Measurements from ENCODE around the gene FOXP1. TPM values are rescaled to one million over a fixed set of nuclear protein-coding genes. Genes with fewer than 3 reads are reported as not detected.

The FOXP1 gene
- total and polyA plus RNA-seq, 9 of the 15 experiments (the other 6 are each of a cell fraction or from before 2014, with no cell fraction given): 7.7 to 34.5 (median 13.7) TPM

DNA sequence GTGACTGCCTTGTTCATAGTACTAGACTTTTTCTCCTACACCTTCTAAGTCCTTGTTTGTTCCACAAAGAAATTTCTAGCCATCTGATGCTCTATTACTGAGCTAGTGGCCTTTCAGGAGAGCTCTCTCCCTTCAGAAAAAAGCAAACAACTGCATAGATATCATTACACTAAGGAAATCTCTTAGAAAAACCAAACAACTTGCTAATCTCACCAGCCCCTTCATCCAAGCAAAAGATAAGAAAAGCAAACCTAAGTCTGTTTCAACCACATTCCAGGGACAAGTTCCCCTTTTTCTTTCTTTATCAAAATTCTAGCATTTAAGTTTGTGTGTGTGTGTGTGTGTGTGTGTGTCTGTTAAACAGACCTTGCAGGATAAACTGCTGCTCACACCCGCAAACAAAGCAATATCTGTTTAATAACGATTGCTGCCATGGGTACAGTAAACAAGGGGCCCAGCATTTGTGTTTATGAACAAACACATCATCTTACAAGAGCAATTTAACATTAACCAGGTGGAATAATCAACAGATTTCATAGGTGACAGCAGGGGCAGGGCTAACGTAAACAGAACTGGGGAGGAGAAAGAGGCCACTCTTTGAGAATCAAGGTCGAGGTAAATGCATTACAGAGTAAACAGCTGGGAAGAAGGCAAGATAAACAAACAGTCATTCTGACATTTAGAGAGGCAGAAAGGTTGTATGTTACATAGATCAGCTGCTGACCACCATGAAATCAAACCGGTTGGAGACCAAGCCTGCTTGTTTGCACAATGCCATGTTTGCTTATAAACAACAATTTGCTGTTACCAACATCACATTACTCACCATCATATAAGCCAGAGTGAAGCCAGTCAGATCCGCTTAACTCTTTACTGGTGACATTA lies 375.1 kb downstream of the FOXP1 start (continued):
- 0 out of 2 replicates have a peak, but pooled peaks have one; percentile 29 for TF ChIP-seq SMARCA5 (IDR thresholded peaks at IDR 0.05)
- TF ChIP-seq KDM5B (IDR thresholded peaks at IDR 0.05; ENCODE audit: insufficient replicate concordance, low read depth, low read length): no peak
- TF ChIP-seq KLF13 (tag; IDR thresholded peaks at IDR 0.05; ENCODE audit: borderline replicate concordance, low read depth): no peak
- TF ChIP-seq ILF3 (IDR thresholded peaks at IDR 0.05; ENCODE audit: borderline replicate concordance): no peak
- no peak for TF ChIP-seq USF2 (CRISPR knock-in tag; IDR thresholded peaks at IDR 0.05)
- TF ChIP-seq USF1 (CRISPR knock-in tag; IDR thresholded peaks at IDR 0.05): no peak
- TF ChIP-seq DPF2 (IDR thresholded peaks at IDR 0.05): peak; percentile 87
- no peak; a peak in 1 of 4 replicates for TF ChIP-seq ZNF639 (CRISPR knock-in tag; conservative IDR thresholded peaks at IDR 0.05 in 1 of 2, IDR thresholded peaks at IDR 0.05 in 1 of 2)
- TF ChIP-seq NCOA4 (IDR thresholded peaks at IDR 0.05; ENCODE audit: partially characterized antibody): no peak
- peak; percentile 35 for TF ChIP-seq CXXC5 (CRISPR knock-in tag; IDR thresholded peaks at IDR 0.05)
- no peak for TF ChIP-seq ZNF445 (CRISPR knock-in tag; IDR thresholded peaks at IDR 0.05; ENCODE audit: low read depth)
- TF ChIP-seq, protein P1, sequence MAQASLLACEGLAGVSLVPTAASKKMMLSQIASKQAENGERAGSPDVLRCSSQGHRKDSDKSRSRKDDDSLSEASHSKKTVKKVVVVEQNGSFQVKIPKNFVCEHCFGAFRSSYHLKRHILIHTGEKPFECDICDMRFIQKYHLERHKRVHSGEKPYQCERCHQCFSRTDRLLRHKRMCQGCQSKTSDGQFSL (CRISPR knock-in tag; IDR thresholded peaks at IDR 0.05): no peak
- TF ChIP-seq, protein P1 (tag; IDR thresholded peaks at IDR 0.05): no peak
- no peak for TF ChIP-seq ZNF830 (CRISPR knock-in tag; IDR thresholded peaks at IDR 0.05)
- TF ChIP-seq KDM2B (CRISPR knock-in tag; IDR thresholded peaks at IDR 0.05): no peak
- TF ChIP-seq ARID1B (IDR thresholded peaks at IDR 0.05): peak; percentile 94
- TF ChIP-seq UBTF (IDR thresholded peaks at IDR 0.05; ENCODE audit: borderline replicate concordance in 1 of 2, low read depth in 2 of 2, low read length in 2 of 2): no peak
- no peak for TF ChIP-seq ZNF695 (CRISPR knock-in tag; IDR thresholded peaks at IDR 0.05)
- no peak for TF ChIP-seq ZBED1 (IDR thresholded peaks at IDR 0.05)
- no peak for TF ChIP-seq FOS (IDR thresholded peaks at IDR 0.05; ENCODE audit: extremely low read depth, insufficient read length)
- TF ChIP-seq BCL6 (CRISPR knock-in tag; IDR thresholded peaks at IDR 0.05): no peak
- TF ChIP-seq ZNF146 (CRISPR knock-in tag; IDR thresholded peaks at IDR 0.05; ENCODE audit: unreplicated experiment): no peak
